VCaP (cell line): ENCODE measurements around the gene ACAT2.
"Not testable (repeated sequence)": the region's sequence is repeated elsewhere in the genome, so short reads cannot be mapped to it uniquely, and the experiment has no call there.

Experiments used
- H3K27ac ChIP-seq: fragments of 450-650 bp; 2 replicates; pipeline ENCODE4 v1.5.1; 2017
- CTCF ChIP-seq: fragments of 450-650 bp; conservative IDR thresholded peaks from 2 replicates; pipeline ENCODE4 v1.5.1; 2017; ENCODE audit warnings: mild to moderate bottlenecking, moderate library complexity

Gene ACAT2

GRCh38 chr6:159726918-159727716 lies 34.7 kb upstream of the ACAT2 start, which contains the start of gene WTAP:
WTAP (plus strand) TSS chr6:159727506; CDS start chr6:159736266, 8,760 bp downstream.
- peak within 1 kb of the TSS; percentile 97 for H3K27ac ChIP-seq
- TF ChIP-seq CTCF, result no peak

- H3K27ac ChIP-seq, result peak overlapping the region; percentile 97
- no peak for TF ChIP-seq CTCF
Measured at GRCh38 chr6:159727717-159728445, 34.0 kb upstream of the ACAT2 start.

GRCh38 chr6:159728531-159728964 lies 33.3 kb upstream of the ACAT2 start:
- TF ChIP-seq CTCF, result no peak
- peak overlapping the region; percentile 97 for H3K27ac ChIP-seq

GRCh38 chr6:159729598-159730331 lies 32.1 kb upstream of the ACAT2 start:
- H3K27ac ChIP-seq, result peak overlapping the region; percentile 97

GRCh38 chr6:159730332-159730676 lies 31.5 kb upstream of the ACAT2 start:
- H3K27ac ChIP-seq, result no peak overlapping the region
- no peak for TF ChIP-seq CTCF

More at GRCh38 chr6:159729598-159730331, 32.1 kb upstream of the ACAT2 start:
- TF ChIP-seq CTCF, result no peak

- H3K27ac ChIP-seq, result not testable (repeated sequence)
Measured at GRCh38 chr6:159732550-159732949, 29.3 kb upstream of the ACAT2 start.

- not testable (repeated sequence) for H3K27ac ChIP-seq
Measured at GRCh38 chr6:159733395-159733794, 28.4 kb upstream of the ACAT2 start.

GRCh38 chr6:159736908-159737307 lies 24.9 kb upstream of the ACAT2 start:
- peak overlapping the region; percentile 63; the same call in 1 of the 2 replicates for H3K27ac ChIP-seq
- no peak for TF ChIP-seq CTCF
